HT-29 (cell line): ENCODE results near the gene CDH23. TPM values are rescaled to one million over a fixed set of nuclear protein-coding genes. Genes with fewer than 3 reads are reported as not detected.

ENCODE experiments used
- DNase-seq: peaks from one replicate; pipeline ENCODE4 v3.0.0-alpha.2; 2015; ENCODE audit warnings: low spot score
- total RNA-seq: library from RNA; depleted of rRNA; stranded (reverse); fragments of >200 nt; shearing (Covaris generic); gene quantifications from 2 replicates; pipeline ENCODE4 v1.2.3, GENCODE V29; 2014

CDH23 gene
- total RNA-seq, 1 experiment from 2014 or later: 0.05 TPM

- DNase-seq: no peak
Measured at GRCh38 chr10:71621231-71622153, 224.8 kb downstream of the CDH23 start.

DNA sequence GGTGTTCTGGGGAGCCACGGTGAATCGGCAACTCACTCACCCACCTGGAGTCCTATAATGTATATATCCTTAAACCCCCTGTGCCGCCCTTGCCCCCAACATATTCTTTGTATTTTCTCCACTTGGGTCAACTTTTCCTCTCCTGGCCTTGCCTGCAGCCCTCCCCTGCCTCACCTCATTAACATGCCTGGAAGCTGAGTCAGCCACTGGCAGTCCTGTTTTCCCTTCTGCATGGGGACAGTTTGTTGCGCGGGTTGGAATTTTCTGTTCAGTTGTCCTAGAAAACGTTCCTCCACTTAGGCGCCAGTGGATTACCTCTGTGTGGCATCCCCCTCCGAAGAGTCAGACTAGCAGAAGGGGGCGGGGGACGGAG is 225.4 kb downstream of the CDH23 start:
- DNase-seq: peak; percentile 36

- no peak for DNase-seq
Measured at GRCh38 chr10:71622616-71623015, 225.9 kb downstream of the CDH23 start.

- peak; percentile 43 for DNase-seq
Measured at GRCh38 chr10:71623098-71623985, 226.6 kb downstream of the CDH23 start.

- no peak for DNase-seq
Measured at GRCh38 chr10:71623986-71624291, 227.2 kb downstream of the CDH23 start.

DNA sequence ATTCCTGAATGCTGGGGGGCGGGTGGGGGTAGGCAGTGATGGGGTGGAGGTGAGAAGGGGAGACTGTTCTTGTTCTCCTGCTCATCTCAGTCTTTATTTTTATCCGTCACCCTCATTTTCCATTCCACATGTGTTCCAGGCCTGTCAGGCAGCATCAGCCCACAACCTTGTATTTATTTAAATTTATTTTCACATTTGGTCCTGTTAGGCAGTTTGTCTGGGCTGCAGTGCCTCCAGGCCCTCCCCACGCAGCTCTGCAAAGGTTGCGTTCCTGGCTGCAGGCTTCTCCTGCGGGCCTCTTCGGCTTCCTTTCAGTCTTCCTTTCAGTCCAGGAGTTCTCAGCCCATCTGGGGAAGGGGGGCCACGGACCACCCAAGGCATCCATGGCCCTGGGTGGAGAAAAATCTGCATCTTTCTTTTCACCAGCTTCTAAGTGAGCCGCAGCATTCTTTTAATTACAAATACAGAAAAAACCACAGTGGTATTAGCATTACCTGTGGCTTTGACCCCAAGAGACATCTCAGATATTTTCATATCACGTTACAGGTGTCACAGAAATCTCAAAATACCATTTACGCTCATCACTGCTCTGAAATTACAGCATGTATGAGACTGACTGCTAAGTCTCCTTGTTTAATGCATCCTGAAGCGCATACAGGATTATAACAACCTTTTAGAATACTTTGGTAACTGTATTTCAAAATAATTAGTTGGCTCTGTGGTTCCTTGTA is 228.9 kb downstream of the CDH23 start:
- no peak for DNase-seq

DNA sequence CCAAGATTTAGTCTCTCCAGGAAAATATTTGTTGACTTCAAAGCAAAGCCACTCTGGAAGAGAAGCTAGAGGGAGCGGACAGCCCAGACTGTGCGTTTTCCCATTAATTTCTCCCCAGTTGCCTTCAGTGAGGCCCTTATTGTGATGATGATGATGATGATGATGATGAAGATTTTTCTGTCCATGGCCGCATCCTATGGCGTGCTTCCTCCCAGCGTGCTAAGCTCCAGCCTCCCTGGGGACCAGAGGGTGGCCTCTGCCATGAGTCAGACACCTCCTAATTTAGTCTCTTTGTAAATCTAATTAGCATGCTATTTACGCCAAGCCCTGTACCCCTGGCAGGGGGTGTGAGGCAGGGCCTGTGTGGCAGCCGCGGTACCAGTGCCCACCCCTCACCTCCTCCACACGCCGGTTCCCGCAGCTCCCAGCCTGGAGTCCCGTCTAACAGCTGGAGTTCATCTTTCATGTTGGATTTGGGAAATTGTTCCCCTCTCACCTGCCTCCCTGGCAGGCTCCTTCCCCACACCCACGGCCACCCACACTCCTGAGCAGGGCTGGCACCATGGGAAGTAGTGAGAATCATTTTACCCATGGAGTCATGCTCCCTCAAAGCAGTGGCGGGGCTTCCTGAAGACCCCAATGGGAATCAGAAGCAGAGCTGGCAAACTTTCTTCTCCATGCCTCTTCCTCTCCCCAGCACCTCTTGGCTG is 230.7 kb downstream of the CDH23 start:
- DNase-seq: no peak

- no peak for DNase-seq
Measured at GRCh38 chr10:71627956-71628355, 231.2 kb downstream of the CDH23 start.

DNA sequence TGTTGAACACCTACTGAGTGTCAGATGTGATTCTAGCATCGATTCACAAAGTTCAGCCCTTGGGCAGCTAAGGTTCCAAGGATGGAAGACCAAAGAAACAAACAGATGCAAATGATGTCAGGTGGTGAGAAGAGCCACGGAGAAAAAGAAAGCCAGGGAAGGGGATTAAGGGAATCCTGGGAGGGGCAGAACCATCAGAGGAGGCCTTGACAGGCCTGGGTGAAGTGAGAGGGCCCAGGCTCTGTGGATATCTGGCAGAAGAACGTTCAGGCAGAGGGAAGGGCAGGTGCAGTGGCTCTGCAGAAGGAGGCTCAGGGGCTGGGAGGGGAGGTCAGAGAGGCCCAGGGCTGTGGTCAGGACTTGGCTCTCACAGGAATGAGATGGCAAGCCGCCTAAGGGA is 232.4 kb downstream of the CDH23 start:
- DNase-seq: no peak

- DNase-seq: no peak
Measured at GRCh38 chr10:71630168-71630567, 233.4 kb downstream of the CDH23 start.

DNA sequence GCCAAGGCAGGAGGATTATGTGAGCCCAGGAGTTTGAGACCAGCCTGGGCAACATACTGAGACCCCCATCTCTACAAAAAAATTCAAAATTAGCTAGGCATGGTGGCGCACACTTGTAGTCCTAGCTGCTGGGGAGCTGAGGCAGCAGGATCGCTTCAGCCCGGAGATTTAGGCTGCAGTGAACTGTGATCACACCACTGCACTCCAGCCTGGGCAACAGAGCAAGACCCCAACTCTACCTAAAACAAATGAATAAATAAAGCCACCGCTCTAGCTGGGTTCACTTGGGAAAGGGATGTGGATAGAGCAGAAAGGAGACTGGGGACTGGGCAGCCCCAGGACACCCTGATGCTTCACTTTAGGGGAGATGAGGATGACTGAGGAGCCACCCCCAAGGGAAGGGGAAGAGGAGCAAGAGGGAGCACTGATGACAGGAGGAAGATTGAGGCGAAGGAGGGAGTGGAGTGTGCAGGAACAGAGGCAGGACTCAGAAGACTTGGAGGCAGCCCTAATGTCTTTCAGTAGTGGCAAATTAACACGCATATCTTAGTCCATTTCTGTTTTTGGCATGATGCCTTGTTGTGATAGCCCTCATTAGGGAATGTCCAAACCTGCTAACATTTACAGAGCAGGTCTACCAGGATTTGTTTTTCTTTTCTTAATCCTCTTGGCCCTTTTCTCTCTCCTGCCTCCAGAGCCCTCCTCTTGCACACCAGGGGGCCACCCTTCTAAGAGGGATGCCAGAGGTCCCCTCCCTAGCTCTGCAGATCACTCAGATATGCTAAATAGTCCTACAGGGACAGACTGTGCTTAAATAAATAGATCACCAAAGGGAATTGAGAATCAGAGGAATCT is 234.5 kb downstream of the CDH23 start:
- DNase-seq: no peak

DNA sequence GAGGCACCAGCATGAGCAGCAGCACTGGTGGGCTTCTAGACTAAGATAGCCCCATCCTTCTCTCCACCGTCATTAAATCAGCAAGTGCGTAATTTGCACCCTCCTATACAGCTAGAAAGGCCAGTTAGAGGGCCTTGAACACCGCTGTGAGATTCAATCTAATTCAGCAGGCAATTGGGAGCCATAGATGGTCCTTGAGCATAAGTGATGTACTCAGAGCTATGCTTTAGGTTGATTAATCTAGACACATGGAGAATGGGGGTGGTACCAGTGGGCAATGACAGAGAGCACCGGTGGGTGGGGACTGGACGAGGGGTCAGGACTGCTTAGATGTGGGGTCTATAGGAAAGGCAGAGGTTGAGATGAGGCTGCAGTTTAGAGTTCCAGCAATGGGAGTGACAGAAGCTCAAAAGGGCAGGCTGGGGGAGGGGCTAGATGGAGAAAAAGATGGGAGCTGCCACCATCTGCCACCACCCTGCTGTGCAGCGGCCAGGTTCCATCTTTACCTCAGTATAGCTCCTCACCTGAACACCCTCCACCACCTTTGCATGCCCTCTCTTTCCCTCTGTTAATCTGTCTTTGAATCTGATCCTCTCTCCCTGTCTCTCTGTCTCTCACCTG is 235.6 kb downstream of the CDH23 start:
- DNase-seq: no peak

DNA sequence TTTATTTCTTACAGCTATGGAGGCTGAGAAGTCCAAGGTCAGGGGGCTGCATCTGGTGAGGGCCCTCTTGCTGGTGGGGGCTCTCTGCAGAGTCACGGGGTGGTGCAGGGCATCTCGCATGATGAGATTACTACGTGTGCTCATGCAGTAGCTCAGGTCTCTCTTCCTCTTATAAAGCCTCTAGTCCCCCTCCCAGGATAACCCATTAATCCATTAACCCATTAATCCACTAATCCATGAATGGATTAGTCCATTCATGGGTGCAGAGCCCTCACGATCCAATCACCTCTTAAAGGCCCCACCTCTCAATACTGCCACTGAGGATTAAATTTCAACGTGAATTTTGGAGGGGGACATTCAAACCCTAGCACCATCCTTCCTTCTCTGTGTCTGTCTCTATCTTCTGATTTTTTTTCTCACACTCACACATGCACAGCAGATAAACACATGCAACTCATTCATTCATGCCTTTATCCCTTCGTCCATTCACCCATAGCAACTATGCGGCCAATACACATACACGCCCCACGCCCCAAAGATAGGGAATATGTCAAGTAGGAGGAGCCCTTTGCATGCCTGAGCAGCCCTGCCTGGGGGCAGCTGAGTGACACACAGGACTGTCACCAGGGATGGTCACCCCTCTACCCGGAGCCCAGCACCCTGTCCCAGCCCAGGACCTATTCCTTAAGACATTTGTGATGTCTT is 236.3 kb downstream of the CDH23 start:
- no peak for DNase-seq

- DNase-seq: no peak
Measured at GRCh38 chr10:71633920-71634319, 237.2 kb downstream of the CDH23 start.

- peak; percentile 10 for DNase-seq
Measured at GRCh38 chr10:71634531-71635164, 237.9 kb downstream of the CDH23 start.

GRCh38 chr10:71635251-71635866 is 238.6 kb downstream of the CDH23 start:
- no peak for DNase-seq

GRCh38 chr10:71635867-71636266 is 239.1 kb downstream of the CDH23 start:
- no peak for DNase-seq

DNA sequence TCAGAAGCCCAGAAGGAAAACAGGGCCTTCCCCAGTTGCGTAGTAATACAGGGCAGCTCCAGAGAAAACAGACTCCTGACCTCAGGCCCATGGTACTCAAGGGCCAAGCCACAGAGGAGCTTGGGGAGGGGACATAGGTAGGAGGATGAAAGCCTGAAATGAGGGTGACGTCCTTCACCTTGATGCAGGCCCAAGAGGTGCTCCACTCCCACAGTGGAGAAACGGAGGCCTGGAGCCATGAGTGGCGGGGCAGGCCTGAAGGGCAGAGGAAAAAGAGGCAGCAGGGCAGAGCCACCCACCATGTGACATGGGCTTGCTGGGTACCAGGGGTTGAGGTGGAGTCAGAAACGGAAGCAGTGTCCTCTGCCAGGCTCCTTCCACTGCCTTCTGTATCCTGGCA is 239.9 kb downstream of the CDH23 start:
- DNase-seq: no peak
